Memory B cell (primary cell): ENCODE measurements around the gene DEDD.

Experiments
- ATAC-seq: fragments of 150-1000 bp; cut with Tn5 transposase; 2 replicates; pipeline ENCODE4 v1.10.0; 2021; ENCODE audit warnings: low read depth, mild to moderate bottlenecking, moderate library complexity
- DNase-seq, 2 donors: peaks; one replicate each; pipeline ENCODE4 v3.0.0; 2022; ENCODE audit warnings: low spot score in 2 of 2
- H3K27ac Mint-ChIP-seq: one replicate; pipeline ENCODE4 v1.8.0; 2022; ENCODE audit warnings: mild to moderate bottlenecking, moderate library complexity, mixed read lengths
- H3K27me3 Mint-ChIP-seq: one replicate; pipeline ENCODE4 v1.8.0; 2022; ENCODE audit warnings: mixed read lengths
- H3K36me3 Mint-ChIP-seq: one replicate; pipeline ENCODE4 v1.8.0; 2022; ENCODE audit warnings: mild to moderate bottlenecking, mixed read lengths
- H3K4me1 Mint-ChIP-seq: one replicate; pipeline ENCODE4 v1.8.0; 2022; ENCODE audit warnings: mixed read lengths
- H3K4me3 Mint-ChIP-seq: one replicate; pipeline ENCODE4 v1.8.0; 2022; ENCODE audit warnings: mild to moderate bottlenecking, moderate library complexity, mixed read lengths
- H3K9me3 Mint-ChIP-seq: one replicate; pipeline ENCODE4 v1.8.0; 2022; ENCODE audit warnings: mixed read lengths

Gene DEDD

DNA sequence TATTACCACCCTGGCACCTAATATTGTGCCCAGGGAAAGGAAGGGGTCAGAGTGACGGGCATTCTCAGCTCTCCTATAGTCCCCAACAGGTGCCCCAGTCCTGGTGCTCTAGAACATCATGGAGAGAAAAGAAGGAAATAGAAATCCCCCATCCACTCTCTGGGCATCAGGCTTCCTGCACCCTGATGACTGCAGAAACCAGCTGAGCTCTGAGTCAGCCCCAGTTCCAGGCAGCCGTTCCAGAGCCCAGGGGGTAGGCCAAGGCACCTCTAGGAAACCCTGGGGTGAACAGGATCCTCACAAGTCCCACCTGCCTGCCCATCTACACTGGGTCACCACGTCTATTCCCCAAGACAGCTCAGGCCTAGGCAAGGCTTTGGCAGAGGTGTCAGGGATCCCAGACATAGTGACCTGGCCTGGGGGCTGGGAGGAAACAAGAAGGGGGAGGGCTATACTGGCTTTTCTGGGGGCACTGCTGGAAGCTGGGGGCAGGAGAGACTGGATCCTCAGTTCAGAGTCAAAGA, 43.8 kb downstream of the DEDD start:
- no peak overlapping the region for H3K27ac Mint-ChIP-seq
- ATAC-seq: no peak
- no peaks in the 10 kb centered on the region for H3K9me3 Mint-ChIP-seq
- H3K36me3 Mint-ChIP-seq: no peaks in the 10 kb centered on the region
- H3K4me1 Mint-ChIP-seq: no peaks in the 10 kb centered on the region
- no peak for DNase-seq
- H3K27me3 Mint-ChIP-seq: no peaks in the 10 kb centered on the region
- H3K4me3 Mint-ChIP-seq: no peak overlapping the region

DNA sequence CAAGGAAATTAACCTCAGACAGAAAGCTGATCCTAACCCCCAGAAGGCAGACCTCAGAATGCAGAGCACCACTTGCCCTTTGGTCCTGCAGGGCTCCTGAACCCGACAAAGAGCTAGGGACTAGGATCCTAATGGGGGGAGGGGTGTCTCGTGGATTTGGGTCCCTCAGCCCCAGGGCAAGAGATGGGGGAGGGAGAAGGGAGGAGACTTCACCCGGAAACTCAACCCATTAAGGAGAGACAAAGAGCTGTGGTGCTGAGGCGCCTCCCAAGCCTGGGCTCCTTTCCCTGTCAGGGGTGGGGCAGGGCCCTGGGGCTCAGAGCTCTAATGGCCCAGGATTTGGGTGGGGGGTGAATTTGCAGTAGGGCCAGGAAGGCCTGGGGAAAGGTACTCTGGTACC, 46.0 kb downstream of the DEDD start:
- DNase-seq: no peak
- no peaks in the 10 kb centered on the region for H3K9me3 Mint-ChIP-seq
- no peak overlapping the region for H3K27ac Mint-ChIP-seq
- H3K36me3 Mint-ChIP-seq: no peaks in the 10 kb centered on the region
- H3K4me1 Mint-ChIP-seq: no peaks in the 10 kb centered on the region
- no peaks in the 10 kb centered on the region for H3K27me3 Mint-ChIP-seq
- ATAC-seq: no peak
- H3K4me3 Mint-ChIP-seq: no peak overlapping the region

DNA sequence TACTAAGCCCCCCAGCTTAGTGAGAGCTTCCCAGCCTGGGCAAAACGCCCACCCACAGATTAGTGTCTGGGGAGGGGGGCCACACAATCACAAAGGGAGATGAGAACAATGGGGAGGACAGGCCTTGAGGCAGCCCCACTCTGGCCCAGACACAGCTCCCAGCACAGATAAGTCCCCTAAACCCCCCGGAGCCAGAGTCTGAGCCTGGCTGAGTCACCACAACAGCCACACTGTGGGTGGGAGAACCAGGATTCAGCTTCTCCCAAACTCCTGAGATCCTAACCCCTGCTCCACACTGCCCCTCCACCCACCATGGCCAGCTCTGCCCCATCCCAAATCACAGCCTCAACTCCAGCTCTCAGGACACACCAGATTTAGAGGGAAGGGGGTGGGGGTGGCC, 47.3 kb downstream of the DEDD start:
- no peak overlapping the region for H3K27ac Mint-ChIP-seq
- ATAC-seq: no peak
- DNase-seq: no peak

DNA sequence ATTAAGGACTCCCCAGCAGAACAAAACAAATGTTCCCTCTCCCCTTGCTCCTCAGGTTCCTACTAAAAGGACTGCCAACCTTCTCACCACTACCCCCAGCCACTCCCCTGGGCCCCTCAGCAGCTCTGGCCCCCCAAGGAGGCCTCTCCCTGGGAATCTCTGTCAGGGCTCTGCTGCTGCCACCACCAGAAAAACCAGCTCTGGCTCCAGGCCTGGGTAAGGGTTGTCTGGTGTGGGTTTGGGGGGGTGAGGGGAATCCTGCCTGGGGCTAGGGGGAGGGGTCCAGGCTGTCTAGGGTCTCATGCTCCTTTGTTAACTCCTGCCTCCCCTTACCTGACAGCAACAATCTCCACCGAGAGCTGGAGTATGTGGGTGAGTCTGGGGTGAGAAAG, 47.9 kb downstream of the DEDD start:
- H3K27me3 Mint-ChIP-seq: peaks cover 3% of the 10 kb centered on the region
- H3K4me3 Mint-ChIP-seq: no peak overlapping the region
- ATAC-seq (no peak), DNase-seq (no peak)
- no peaks in the 10 kb centered on the region for H3K4me1 Mint-ChIP-seq
- no peaks in the 10 kb centered on the region for H3K9me3 Mint-ChIP-seq
- H3K27ac Mint-ChIP-seq: no peak overlapping the region
- H3K36me3 Mint-ChIP-seq: no peaks in the 10 kb centered on the region

More for the DNA sequence above, 47.3 kb downstream of the DEDD start:
- Mint-ChIP-seq H3K9me3 (no peaks in the 10 kb centered on the region), H3K27me3 (peaks cover 3% of the 10 kb centered on the region), H3K36me3 (no peaks in the 10 kb centered on the region), H3K4me3 (no peak overlapping the region), H3K4me1 (no peaks in the 10 kb centered on the region)

DNA sequence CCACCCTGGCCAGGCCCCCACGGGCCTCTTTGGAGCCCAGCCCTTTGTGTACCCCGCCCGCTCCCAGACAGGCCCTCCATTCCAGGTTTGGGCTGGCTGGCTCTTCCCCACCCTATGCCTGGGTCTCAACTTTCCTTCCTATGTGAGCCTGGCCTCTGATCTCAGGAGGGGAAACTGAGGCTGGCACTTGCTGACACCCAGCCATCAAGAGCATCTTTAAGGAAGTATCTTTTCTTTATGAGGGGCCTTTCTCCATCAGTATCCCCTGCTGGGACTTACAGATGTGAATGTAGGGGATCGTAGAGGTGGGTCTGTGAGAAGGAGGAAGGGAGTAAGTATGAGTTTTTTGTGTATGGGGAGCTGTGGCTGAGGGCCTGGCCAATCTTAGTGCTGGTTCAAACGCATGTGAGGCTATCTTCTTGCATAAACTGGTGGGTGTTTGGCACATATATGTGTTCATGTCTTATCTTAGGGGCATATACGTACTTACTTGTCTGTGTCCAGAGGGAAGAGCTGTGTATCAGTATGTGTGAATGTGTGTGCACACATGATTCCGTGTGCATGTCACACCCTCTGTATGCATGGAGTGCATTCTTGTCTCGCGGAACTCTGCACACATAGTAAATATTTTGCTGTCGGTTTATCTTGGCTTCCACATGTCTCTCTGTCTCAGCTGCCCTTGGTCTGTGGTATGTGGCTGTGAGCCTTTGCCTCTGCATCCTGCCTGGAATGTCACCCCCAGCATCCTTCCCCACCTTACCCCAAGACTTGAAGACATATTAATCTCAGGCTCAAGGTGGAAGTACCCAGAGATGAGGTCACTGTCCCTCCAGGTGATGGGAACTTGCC, 48.5 kb downstream of the DEDD start:
- Mint-ChIP-seq H3K36me3 (no peaks in the 10 kb centered on the region), H3K4me3 (no peak overlapping the region), H3K9me3 (no peaks in the 10 kb centered on the region), H3K27me3 (peaks cover 3% of the 10 kb centered on the region), H3K27ac (no peak overlapping the region), H3K4me1 (no peaks in the 10 kb centered on the region)
- no peak for ATAC-seq
- no peak for DNase-seq

DNA sequence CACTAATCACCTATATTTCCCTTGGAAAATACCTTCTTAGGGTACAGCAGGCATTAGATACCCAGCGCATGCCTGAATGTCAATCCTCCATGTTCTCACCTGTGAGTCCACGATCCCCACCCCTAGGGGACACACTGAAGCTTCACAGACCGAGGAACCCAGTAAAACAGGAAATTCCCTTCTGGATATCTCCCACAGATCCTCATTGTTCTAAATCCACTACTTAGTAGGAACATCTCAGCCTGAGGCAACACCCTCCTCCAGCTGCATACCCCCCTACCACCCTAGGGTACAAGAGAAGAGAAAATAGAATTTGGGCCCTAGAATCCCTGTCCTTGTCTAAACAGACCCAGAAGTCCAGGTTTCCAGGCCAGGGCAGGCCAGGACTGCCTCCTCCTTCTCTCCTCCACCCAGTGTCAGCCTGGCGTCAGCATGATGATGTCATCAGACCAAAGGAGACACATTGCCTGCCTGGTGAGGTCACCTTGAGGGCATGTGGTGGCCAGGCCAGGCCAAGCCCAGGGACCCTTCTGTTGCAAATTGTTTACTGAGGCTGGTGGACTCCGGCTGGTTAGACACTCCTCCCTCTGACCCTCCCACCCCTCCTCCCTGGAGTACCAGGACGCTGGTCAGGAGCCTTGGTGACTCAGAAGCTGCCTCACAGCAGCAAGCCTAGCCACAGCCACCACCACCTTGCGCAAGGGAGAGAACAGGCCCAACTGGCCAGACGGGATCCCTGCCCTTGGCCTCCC, 49.3 kb downstream of the DEDD start:
- DNase-seq: no peak
- no peak overlapping the region for H3K27ac Mint-ChIP-seq
- no peak for ATAC-seq

DNA sequence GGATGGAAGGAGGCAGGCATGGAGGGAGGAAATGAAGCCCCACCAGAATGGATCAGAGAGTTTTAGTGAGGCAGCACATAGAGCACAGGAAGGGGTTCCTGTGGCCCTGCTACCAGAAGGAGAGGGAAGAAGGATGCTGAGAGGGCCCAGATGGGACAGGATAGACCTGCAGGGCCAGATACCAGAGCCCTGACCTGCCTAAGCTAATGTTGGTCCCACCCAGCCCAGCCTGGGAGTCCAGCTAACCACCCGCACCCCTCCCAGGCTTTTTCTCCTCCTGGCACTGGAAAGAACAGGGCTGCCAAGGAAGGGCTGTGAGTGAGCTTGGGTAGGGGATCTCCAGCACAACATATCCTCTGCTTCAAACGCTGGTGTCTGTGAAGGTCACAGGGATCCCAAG, 50.0 kb downstream of the DEDD start:
- no peaks in the 10 kb centered on the region for H3K36me3 Mint-ChIP-seq
- ATAC-seq (no peak), DNase-seq (no peak)
- no peak overlapping the region for H3K27ac Mint-ChIP-seq
- no peak overlapping the region for H3K4me3 Mint-ChIP-seq
- H3K4me1 Mint-ChIP-seq: no peaks in the 10 kb centered on the region
- peaks cover 3% of the 10 kb centered on the region for H3K27me3 Mint-ChIP-seq
- H3K9me3 Mint-ChIP-seq: no peaks in the 10 kb centered on the region

More for the DNA sequence above, 49.3 kb downstream of the DEDD start:
- Mint-ChIP-seq H3K4me1 (no peaks in the 10 kb centered on the region), H3K9me3 (no peaks in the 10 kb centered on the region), H3K36me3 (no peaks in the 10 kb centered on the region), H3K4me3 (no peak overlapping the region), H3K27me3 (peaks cover 3% of the 10 kb centered on the region)

DNA sequence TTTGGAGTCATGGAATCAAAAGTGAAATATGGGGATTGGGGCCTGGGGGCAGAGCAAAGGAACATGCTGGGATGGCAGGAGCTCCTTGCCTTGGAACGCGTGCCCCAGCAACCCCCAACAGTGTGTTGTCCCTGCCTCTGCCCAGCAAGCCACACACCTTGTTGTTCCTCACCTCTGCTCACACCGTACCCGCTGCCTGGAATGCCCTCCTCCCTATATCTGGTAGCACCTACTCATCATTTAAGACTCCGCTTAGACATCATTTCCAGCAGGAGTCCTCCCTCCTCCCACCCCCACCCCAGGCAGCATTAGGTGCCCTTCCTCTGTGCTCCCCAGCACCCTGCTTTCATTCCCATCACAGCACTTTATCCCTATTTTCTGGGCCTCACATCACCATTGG, 50.9 kb downstream of the DEDD start:
- H3K36me3 Mint-ChIP-seq: no peaks in the 10 kb centered on the region
- no peaks in the 10 kb centered on the region for H3K4me1 Mint-ChIP-seq
- DNase-seq: no peak
- H3K27me3 Mint-ChIP-seq: peaks cover 3% of the 10 kb centered on the region
- H3K9me3 Mint-ChIP-seq: no peaks in the 10 kb centered on the region
- ATAC-seq: no peak
- peak overlapping the region; percentile 29 for H3K27ac Mint-ChIP-seq
- H3K4me3 Mint-ChIP-seq: no peak overlapping the region

DNA sequence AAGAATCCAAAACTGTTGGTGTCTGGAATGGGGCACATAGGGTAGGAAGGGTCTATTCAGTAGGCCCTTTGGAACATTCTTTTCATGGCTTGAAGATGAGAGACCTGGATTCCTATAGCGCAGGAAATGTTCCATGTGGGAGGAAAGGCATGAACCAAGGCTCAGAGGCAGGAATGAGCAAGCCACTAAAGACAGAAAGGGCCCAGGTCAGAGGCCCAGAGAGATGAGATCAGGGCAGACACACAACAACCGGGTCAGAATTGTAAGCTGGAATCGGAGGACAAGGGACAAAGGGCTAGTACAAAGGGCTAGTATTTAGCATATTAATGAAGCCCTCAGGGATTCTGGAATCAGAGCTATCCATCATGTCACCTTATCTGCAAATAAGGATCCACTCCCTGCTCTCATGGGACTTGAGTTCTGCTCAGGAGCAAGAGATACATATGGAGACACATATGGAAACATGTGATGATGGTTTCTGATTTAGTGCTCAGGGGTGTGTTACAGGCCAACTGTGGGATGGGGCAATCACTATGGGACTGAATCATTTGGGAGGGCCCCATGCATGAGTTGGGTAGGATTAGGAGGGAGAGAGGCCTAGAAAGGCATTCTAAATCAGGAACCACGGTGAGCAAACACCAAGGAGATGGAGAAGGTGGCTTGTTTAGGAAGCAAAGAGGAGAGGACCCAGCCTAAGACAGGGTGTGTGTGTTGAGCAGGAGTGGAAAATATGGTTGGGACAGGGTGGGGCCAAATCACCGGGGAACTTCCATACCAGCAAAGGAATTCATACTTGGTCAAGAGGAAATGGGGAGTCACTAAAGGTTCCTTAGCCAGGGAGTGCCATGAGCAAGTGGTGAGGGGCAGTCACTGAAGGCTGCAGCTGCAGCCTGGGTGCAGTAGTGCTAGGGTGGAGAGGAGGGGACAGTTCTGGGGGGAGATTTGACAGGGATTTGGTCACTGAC, 51.7 kb downstream of the DEDD start:
- H3K4me3 Mint-ChIP-seq: no peak overlapping the region
- H3K4me1 Mint-ChIP-seq: no peaks in the 10 kb centered on the region
- no peaks in the 10 kb centered on the region for H3K9me3 Mint-ChIP-seq
- H3K27me3 Mint-ChIP-seq: peaks cover 3% of the 10 kb centered on the region
- H3K27ac Mint-ChIP-seq: no peak overlapping the region
- H3K36me3 Mint-ChIP-seq: no peaks in the 10 kb centered on the region
- DNase-seq: no peak
- ATAC-seq: no peak

DNA sequence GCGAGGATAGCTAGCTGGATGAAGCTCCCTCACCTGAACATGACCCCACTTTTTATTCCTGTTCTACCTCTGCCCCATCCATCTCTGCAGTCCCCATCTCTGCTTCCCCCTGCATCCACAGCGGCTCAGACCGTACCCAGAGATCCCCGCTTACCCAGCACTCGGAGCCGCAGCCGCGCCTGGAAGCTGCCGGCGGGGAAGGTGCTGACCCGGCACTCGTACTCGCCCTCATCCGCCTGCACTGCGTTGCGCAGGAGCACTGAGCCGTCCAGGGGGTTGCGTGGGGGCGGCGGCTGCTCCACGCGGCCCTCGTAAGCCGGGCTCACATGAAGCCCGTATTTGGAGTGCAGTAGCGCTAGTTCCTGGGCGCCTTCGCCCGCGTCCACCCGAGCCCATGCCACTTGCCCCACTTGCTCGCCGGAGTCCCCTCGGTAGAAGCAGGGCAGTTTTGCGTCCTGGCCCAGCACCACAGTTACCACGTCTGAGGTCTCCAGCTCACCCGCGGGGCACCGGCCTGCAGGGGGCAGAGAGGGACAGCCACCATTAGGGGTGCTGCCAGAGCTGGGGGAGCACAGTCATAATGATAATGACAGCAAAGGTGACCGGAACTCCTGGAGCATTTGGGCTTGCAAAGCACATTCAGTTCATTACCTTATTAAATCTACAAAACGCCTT, 52.9 kb downstream of the DEDD start:
- H3K27ac Mint-ChIP-seq: no peak overlapping the region
- no peak overlapping the region for H3K4me3 Mint-ChIP-seq
- DNase-seq (no peak), ATAC-seq (no peak)
- H3K27me3 Mint-ChIP-seq: peaks cover 3% of the 10 kb centered on the region
- H3K9me3 Mint-ChIP-seq: no peaks in the 10 kb centered on the region
- no peaks in the 10 kb centered on the region for H3K4me1 Mint-ChIP-seq
- no peaks in the 10 kb centered on the region for H3K36me3 Mint-ChIP-seq

DNA sequence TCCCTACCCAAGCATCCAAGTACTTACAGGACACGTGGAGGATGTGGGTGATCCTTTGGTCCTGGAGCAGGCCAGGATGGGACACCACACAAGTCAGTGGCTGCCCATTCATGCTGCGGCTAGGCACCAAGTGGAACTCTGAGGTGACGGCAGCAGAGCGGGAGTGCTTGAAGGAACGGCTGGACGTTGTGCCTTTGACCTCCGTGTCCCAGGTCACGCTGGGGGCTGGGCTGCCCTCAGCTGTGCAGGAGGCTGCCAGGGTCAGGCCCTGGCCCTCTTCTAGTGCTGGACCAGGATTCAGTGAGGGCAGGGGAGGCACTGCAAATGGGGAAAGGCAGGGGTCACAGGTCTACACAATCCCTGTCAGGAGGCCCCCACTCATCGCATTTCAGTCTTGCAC, 55.0 kb downstream of the DEDD start:
- H3K9me3 Mint-ChIP-seq: no peaks in the 10 kb centered on the region
- ATAC-seq: no peak
- no peak for DNase-seq

DNA sequence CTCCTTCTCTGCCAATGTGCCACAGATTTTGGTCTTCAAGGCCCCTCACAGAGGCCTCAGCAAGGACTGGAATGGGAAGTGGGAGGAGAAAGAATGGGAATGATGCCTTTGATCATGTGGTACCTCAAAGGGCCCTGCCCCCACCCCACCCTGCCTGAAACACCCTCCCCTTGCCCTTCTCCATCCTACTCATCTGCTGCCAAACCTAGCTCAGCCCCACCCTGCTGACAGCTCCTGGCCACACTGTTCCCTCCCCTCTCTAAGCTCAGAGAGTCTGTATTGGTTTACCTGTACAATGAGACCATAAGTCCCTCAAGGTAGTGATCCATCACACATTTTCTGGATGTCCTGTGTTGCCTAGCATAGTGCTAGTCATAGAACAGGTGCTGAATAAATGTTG, 56.1 kb downstream of the DEDD start:
- ATAC-seq (no peak), DNase-seq (no peak)
- Mint-ChIP-seq H3K27ac (no peak overlapping the region), H3K9me3 (no peaks in the 10 kb centered on the region), H3K27me3 (peaks cover 3% of the 10 kb centered on the region), H3K4me1 (peaks cover 6% of the 10 kb centered on the region), H3K4me3 (no peak overlapping the region), H3K36me3 (no peaks in the 10 kb centered on the region)

More for the DNA sequence above, 55.0 kb downstream of the DEDD start:
- no peak overlapping the region for H3K4me3 Mint-ChIP-seq
- H3K27ac Mint-ChIP-seq: no peak overlapping the region
- H3K4me1 Mint-ChIP-seq: no peaks in the 10 kb centered on the region
- peaks cover 3% of the 10 kb centered on the region for H3K27me3 Mint-ChIP-seq
- no peaks in the 10 kb centered on the region for H3K36me3 Mint-ChIP-seq

DNA sequence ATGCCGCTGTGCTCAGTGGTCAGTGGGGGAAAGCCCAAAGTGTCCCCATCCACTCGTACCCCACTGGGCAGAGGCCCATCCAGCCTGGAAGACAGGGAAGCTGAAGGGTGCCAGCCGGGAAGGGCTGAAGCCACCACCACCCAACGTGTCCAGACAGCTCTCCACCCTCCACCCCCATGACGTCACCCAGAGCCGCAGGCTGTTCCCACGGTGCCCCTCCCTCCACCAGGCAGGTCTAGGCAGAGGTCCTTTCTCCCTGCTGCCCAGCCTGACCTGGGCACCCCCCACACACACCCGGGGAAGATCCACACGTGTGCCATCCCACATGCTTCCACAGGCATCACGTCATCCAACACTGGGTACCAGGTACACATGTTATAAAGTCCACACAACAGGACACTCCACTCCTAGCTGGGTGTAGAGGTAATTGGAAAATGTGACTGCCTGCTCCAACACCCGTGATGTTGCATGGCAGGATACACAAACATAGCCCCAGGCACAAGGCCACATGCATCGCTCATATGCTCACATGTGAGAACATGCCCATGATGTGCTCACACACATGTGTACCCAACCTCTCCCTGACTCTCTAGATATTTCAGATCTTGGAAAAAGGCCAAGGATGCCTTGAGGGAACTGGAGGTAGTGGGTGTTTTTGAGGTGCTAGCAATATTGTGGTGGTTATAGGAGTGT, 57.6 kb downstream of the DEDD start:
- Mint-ChIP-seq H3K4me3 (no peak overlapping the region), H3K4me1 (peaks cover 15% of the 10 kb centered on the region), H3K36me3 (no peaks in the 10 kb centered on the region), H3K9me3 (no peaks in the 10 kb centered on the region), H3K27me3 (no peaks in the 10 kb centered on the region), H3K27ac (no peak overlapping the region)
- ATAC-seq: no peak
- no peak for DNase-seq
